Smooth muscle cell (in vitro differentiated cells): Measurements from ENCODE around the gene GLT6D1. TPM values are rescaled to one million over a fixed set of nuclear protein-coding genes. Genes with fewer than 3 reads are reported as not detected.

ENCODE experiments used
- DNase-seq: peaks from one replicate; lab custom pipeline; 2025; ENCODE audit not compliant: unreplicated experiment; lab: John Stamatoyannopoulos, UW
- H2AFZ ChIP-seq: fragments of 200-600 bp; sonication (generic); 2 replicates; pipeline ENCODE4 v1.6.0; 2016; ENCODE audit warnings: antibody characterized with exemption, low read depth, mild to moderate bottlenecking
- H3F3A ChIP-seq: fragments of 200-600 bp; sonication (generic); 2 replicates; pipeline ENCODE4 v1.6.0; 2017; ENCODE audit warnings: antibody characterized with exemption, low read depth
- H3K27ac ChIP-seq: fragments of 200-600 bp; sonication (generic); 2 replicates; pipeline ENCODE4 v1.5.1; 2016; ENCODE audit warnings: low read depth, mild to moderate bottlenecking
- H3K27me3 ChIP-seq: fragments of 200-600 bp; sonication (generic); 2 replicates; pipeline ENCODE4 v1.6.1; 2016; ENCODE audit warnings: low read depth, mild to moderate bottlenecking
- H3K36me3 ChIP-seq: fragments of 200-600 bp; sonication (generic); 2 replicates; pipeline ENCODE4 v1.5.1; 2016; ENCODE audit warnings: low read depth
- H3K4me1 ChIP-seq: fragments of 200-600 bp; sonication (generic); 2 replicates; pipeline ENCODE4 v1.5.1; 2016; ENCODE audit warnings: low read depth
- H3K4me2 ChIP-seq: fragments of 200-600 bp; sonication (generic); 2 replicates; pipeline ENCODE4 v1.6.0; 2016; ENCODE audit warnings: mild to moderate bottlenecking
- H3K4me3 ChIP-seq: fragments of 200-600 bp; sonication (generic); 2 replicates; pipeline ENCODE4 v1.5.1; 2016; ENCODE audit warnings: mild to moderate bottlenecking
- H3K79me2 ChIP-seq: fragments of 200-600 bp; sonication (generic); 2 replicates; pipeline ENCODE4 v1.6.0; 2016; ENCODE audit warnings: low read depth, mild to moderate bottlenecking
- H3K9ac ChIP-seq: fragments of 200-600 bp; sonication (generic); 2 replicates; pipeline ENCODE4 v1.6.0; 2016; ENCODE audit warnings: low read depth
- H3K9me3 ChIP-seq: fragments of 200-600 bp; sonication (generic); replicated peaks from 2 replicates; pipeline ENCODE4 v1.5.1; 2016; ENCODE audit warnings: low read depth
- H4K20me1 ChIP-seq: fragments of 200-600 bp; sonication (generic); 2 replicates; pipeline ENCODE4 v1.6.0; 2016; ENCODE audit warnings: low read depth
- CTCF ChIP-seq: fragments of 200-600 bp; sonication (generic); IDR thresholded peaks from 2 replicates; pipeline ENCODE4 v1.5.1; 2017; ENCODE audit warnings: borderline replicate concordance, mild to moderate bottlenecking, antibody characterized with exemption; ENCODE audit not compliant: insufficient read depth, poor library complexity, severe bottlenecking
- WGBS: methylation state at CpG from one replicate; pipeline ENCODE4 v1.1.7; 2016; ENCODE audit warnings: low lambda C conversion rate; 5-methylcytosine and 5-hydroxymethylcytosine counted together
- polyA plus RNA-seq: library from polyadenylated mRNA; unstranded; fragments of >200 nt; fragmentation: Nextera tagmentation; extraction: Ambion mirVana; gene quantifications from 2 replicates; pipeline ENCODE4 v1.2.1, GENCODE V29; 2016
- total RNA-seq: library from RNA; depleted of rRNA; stranded (reverse); fragments of >200 nt; gene quantifications from 2 replicates; pipeline ENCODE4 v1.2.3, GENCODE V29; 2014

Gene GLT6D1
- total and polyA plus RNA-seq, 2 experiments from 2014 or later = not detected

- H3K4me1 ChIP-seq = no peaks in the 10 kb centered on the region
- H3K9ac ChIP-seq = no peak overlapping the region
- no peaks in the 10 kb centered on the region for H3K36me3 ChIP-seq
- no peak overlapping the region for H2AFZ ChIP-seq
- TF ChIP-seq CTCF = no peak
- H3K27ac ChIP-seq = no peak overlapping the region
- no peak for DNase-seq
- WGBS = 95% methylated on average over 14 of the region's 14 CpGs
- no peaks in the 10 kb centered on the region for H3K79me2 ChIP-seq
- H3F3A ChIP-seq = no peaks in the 10 kb centered on the region
- H4K20me1 ChIP-seq = no peaks in the 10 kb centered on the region
- H3K27me3 ChIP-seq = peaks cover 5% of the 10 kb centered on the region
- no peak overlapping the region for H3K4me2 ChIP-seq
- H3K4me3 ChIP-seq = no peak overlapping the region
- H3K9me3 ChIP-seq = peaks cover 5% of the 10 kb centered on the region
These were observed 15.1 kb downstream of the GLT6D1 start for GRCh38 chr9:135624282-135624681.

- no peak overlapping the region for H3K27ac ChIP-seq
- no peaks in the 10 kb centered on the region for H3F3A ChIP-seq
- H3K9ac ChIP-seq = no peak overlapping the region
- no peaks in the 10 kb centered on the region for H3K79me2 ChIP-seq
- DNase-seq = no peak
- H3K36me3 ChIP-seq = no peaks in the 10 kb centered on the region
- no peak overlapping the region for H2AFZ ChIP-seq
- no peaks in the 10 kb centered on the region for H4K20me1 ChIP-seq
- no peaks in the 10 kb centered on the region for H3K4me1 ChIP-seq
- no peak for TF ChIP-seq CTCF
- no peak overlapping the region for H3K4me2 ChIP-seq
- H3K27me3 ChIP-seq = peaks cover 5% of the 10 kb centered on the region
- no peaks in the 10 kb centered on the region for H3K9me3 ChIP-seq
- WGBS = 77% methylated on average over 11 of the region's 11 CpGs
- no peak overlapping the region for H3K4me3 ChIP-seq
These were observed 16.8 kb downstream of the GLT6D1 start for GRCh38 chr9:135622415-135623020.

- 89% methylated on average over 7 of the region's 7 CpGs for WGBS
- H3K79me2 ChIP-seq = no peaks in the 10 kb centered on the region
- TF ChIP-seq CTCF = no peak
- no peak overlapping the region for H3K27ac ChIP-seq
- no peaks in the 10 kb centered on the region for H3K4me1 ChIP-seq
- H3K9me3 ChIP-seq = no peaks in the 10 kb centered on the region
- H2AFZ ChIP-seq = no peak overlapping the region
- H3K27me3 ChIP-seq = peaks cover 5% of the 10 kb centered on the region
- H4K20me1 ChIP-seq = no peaks in the 10 kb centered on the region
- no peak for DNase-seq
- no peaks in the 10 kb centered on the region for H3F3A ChIP-seq
- H3K4me2 ChIP-seq = no peak overlapping the region
- no peaks in the 10 kb centered on the region for H3K36me3 ChIP-seq
- H3K4me3 ChIP-seq = no peak overlapping the region
- H3K9ac ChIP-seq = no peak overlapping the region
These were observed 18.8 kb downstream of the GLT6D1 start for GRCh38 chr9:135620558-135620957.

- no peak overlapping the region for H3K27ac ChIP-seq
- no peak overlapping the region for H3K4me2 ChIP-seq
- no peaks in the 10 kb centered on the region for H3K36me3 ChIP-seq
- H3K9me3 ChIP-seq = no peaks in the 10 kb centered on the region
- H3K79me2 ChIP-seq = no peaks in the 10 kb centered on the region
- H2AFZ ChIP-seq = no peak overlapping the region
- H4K20me1 ChIP-seq = no peaks in the 10 kb centered on the region
- H3K4me1 ChIP-seq = no peaks in the 10 kb centered on the region
- H3F3A ChIP-seq = no peaks in the 10 kb centered on the region
- no peak for DNase-seq
- no peak overlapping the region for H3K4me3 ChIP-seq
- WGBS = 95% methylated on average over 8 of the region's 10 CpGs
- H3K9ac ChIP-seq = no peak overlapping the region
- peaks cover 5% of the 10 kb centered on the region for H3K27me3 ChIP-seq
- TF ChIP-seq CTCF = no peak
These were observed 19.8 kb downstream of the GLT6D1 start for GRCh38 chr9:135619599-135619886.
